Adipose tissue (tissue), 3 donors: ENCODE data around the gene KRTAP9-6. TPM values are rescaled to one million over a fixed set of nuclear protein-coding genes. Genes with fewer than 3 reads are reported as not detected.
"Not testable (repeated sequence)": the region's sequence is repeated elsewhere in the genome, so short reads cannot be mapped to it uniquely, and the experiment has no call there.

Experiments used
- H3K27ac ChIP-seq: one replicate; pipeline ENCODE4 v1.5.1; 2013; ENCODE audit warnings: low read depth, low read length
- WGBS, 3 donors: extraction: QIAGEN DNeasy Blood & Tissue Kit; methylation state at CpG; one replicate each; pipeline ENCODE4 v1.1.7; 2013; 5-methylcytosine and 5-hydroxymethylcytosine counted together
- polyA plus RNA-seq, 3 donors: library from polyadenylated mRNA; stranded (reverse); fragments of 200-250 nt; gene quantifications; one replicate each; pipeline ENCODE4 v1.2.3, GENCODE V29; 2013
- donor health status: healthy with polysubstance abuse.
- donor health status: Bipolar disorder and iron deficiency.
- donor health status: healthy.

KRTAP9-6 gene
- polyA plus RNA-seq, 3 donors = not detected

GRCh38 chr17:41263212-41263611 lies 2.0 kb upstream of the KRTAP9-6 start:
- WGBS, 3 donors = 79 to 92% (median 88%) methylated on average over 2 of the region's 2 CpGs
- no peak overlapping the region for H3K27ac ChIP-seq

- no peak overlapping the region for H3K27ac ChIP-seq
- 52 to 90% (median 83%) methylated on average over 3 of the region's 3 CpGs for WGBS, 3 donors
Measured at GRCh38 chr17:41264599-41264998, 579 bp upstream of the KRTAP9-6 start.

- no peak overlapping the region for H3K27ac ChIP-seq
- WGBS, 3 donors = 76 to 84% methylated on average over 3 of the region's 3 CpGs; no CpG with 5 or more reads in 1 of the 3 donors
Measured at GRCh38 chr17:41267711-41268110, 2.5 kb downstream of the KRTAP9-6 start.

GRCh38 chr17:41271323-41271722 lies 6.1 kb downstream of the KRTAP9-6 start:
- H3K27ac ChIP-seq = not testable (repeated sequence)

GRCh38 chr17:41271858-41272257 lies 6.7 kb downstream of the KRTAP9-6 start:
- H3K27ac ChIP-seq = no peak overlapping the region
- 45 to 80% methylated on average over 1 of the region's 1 CpG; no CpG with 5 or more reads in 1 of the 3 donors for WGBS, 3 donors

More at GRCh38 chr17:41271323-41271722, 6.1 kb downstream of the KRTAP9-6 start:
- WGBS, 3 donors = 50 to 63% methylated on average over 1 of the region's 1 CpG; no CpG with 5 or more reads in 1 of the 3 donors

- H3K27ac ChIP-seq = not testable (repeated sequence)
- WGBS, 3 donors = 71 to 91% (median 75%) methylated on average over 3 of the region's 3 CpGs
Measured at GRCh38 chr17:41275648-41276190, 10.5 kb downstream of the KRTAP9-6 start, which contains the start of gene KRTAP9-7. Gene KRTAP9-7 (plus strand): TSS chr17:41275698. CDS start chr17:41275698, 0 bp downstream.

- 80 to 90% (median 82%) methylated on average over 3 of the region's 3 CpGs for WGBS, 3 donors
- H3K27ac ChIP-seq = no peak overlapping the region
Measured at GRCh38 chr17:41278176-41278955, 13.2 kb downstream of the KRTAP9-6 start.

- H3K27ac ChIP-seq = no peak overlapping the region
- WGBS, 3 donors = 37 to 48% (median 39%) methylated on average over 3 of the region's 3 CpGs
Measured at GRCh38 chr17:41284043-41284442, 18.9 kb downstream of the KRTAP9-6 start.

GRCh38 chr17:41284546-41284945 lies 19.4 kb downstream of the KRTAP9-6 start:
- WGBS, 3 donors = 11 to 34% (median 12%) methylated on average over 2 of the region's 2 CpGs
- no peak overlapping the region for H3K27ac ChIP-seq

- H3K27ac ChIP-seq = no peak overlapping the region
- 48 to 68% (median 66%) methylated on average over 3 of the region's 3 CpGs for WGBS, 3 donors
Measured at GRCh38 chr17:41287050-41287449, 21.9 kb downstream of the KRTAP9-6 start.

- H3K27ac ChIP-seq = no peak overlapping the region
- WGBS, 3 donors = 56 to 75% (median 70%) methylated on average over 1 of the region's 1 CpG
Measured at GRCh38 chr17:41294016-41294415, 28.8 kb downstream of the KRTAP9-6 start.

GRCh38 chr17:41296846-41297245 lies 31.7 kb downstream of the KRTAP9-6 start:
- no peak overlapping the region for H3K27ac ChIP-seq
- 62 to 77% (median 63%) methylated on average over 1 of the region's 1 CpG for whole genome bisulfite sequencing, 3 donors

GRCh38 chr17:41298458-41299135 lies 33.4 kb downstream of the KRTAP9-6 start:
- no peak overlapping the region for H3K27ac ChIP-seq
- 76 to 91% (median 90%) methylated on average over 20 of the region's 20 CpGs for WGBS, 3 donors

- WGBS, 3 donors = 60 to 69% (median 69%) methylated on average over 5 of the region's 5 CpGs
- no peak overlapping the region for H3K27ac ChIP-seq
Measured at GRCh38 chr17:41301204-41301790, 36.1 kb downstream of the KRTAP9-6 start.

- WGBS, 3 donors = 55 to 63% (median 59%) methylated on average over 11 of the region's 11 CpGs
Measured at GRCh38 chr17:41301916-41302901, 37.0 kb downstream of the KRTAP9-6 start, which contains the start of gene KRTAP29-1. Gene KRTAP29-1 (minus strand): TSS chr17:41302851. CDS start chr17:41302851, 0 bp downstream.

GRCh38 chr17:41302981-41303380 lies 37.8 kb downstream of the KRTAP9-6 start:
- H3K27ac ChIP-seq = no peak overlapping the region
- WGBS, 3 donors = 74 to 85% (median 77%) methylated on average over 4 of the region's 4 CpGs

More at GRCh38 chr17:41301916-41302901, 37.0 kb downstream of the KRTAP9-6 start, which contains the start of gene KRTAP29-1:
- no peak within 1 kb of the TSS for H3K27ac ChIP-seq

GRCh38 chr17:41304091-41304490 lies 38.9 kb downstream of the KRTAP9-6 start:
- WGBS, 3 donors = 76 to 87% (median 84%) methylated on average over 12 of the region's 12 CpGs
- no peak overlapping the region for H3K27ac ChIP-seq
